Measurements from ENCODE around the gene CDK3. TPM values are rescaled to one million over a fixed set of nuclear protein-coding genes. Genes with fewer than 3 reads are reported as not detected.

Gene CDK3
- total RNA-seq, 4 donors from 2014 or later, result 0.65 to 2.2 (median 1.2) TPM; not detected in 1

DNA sequence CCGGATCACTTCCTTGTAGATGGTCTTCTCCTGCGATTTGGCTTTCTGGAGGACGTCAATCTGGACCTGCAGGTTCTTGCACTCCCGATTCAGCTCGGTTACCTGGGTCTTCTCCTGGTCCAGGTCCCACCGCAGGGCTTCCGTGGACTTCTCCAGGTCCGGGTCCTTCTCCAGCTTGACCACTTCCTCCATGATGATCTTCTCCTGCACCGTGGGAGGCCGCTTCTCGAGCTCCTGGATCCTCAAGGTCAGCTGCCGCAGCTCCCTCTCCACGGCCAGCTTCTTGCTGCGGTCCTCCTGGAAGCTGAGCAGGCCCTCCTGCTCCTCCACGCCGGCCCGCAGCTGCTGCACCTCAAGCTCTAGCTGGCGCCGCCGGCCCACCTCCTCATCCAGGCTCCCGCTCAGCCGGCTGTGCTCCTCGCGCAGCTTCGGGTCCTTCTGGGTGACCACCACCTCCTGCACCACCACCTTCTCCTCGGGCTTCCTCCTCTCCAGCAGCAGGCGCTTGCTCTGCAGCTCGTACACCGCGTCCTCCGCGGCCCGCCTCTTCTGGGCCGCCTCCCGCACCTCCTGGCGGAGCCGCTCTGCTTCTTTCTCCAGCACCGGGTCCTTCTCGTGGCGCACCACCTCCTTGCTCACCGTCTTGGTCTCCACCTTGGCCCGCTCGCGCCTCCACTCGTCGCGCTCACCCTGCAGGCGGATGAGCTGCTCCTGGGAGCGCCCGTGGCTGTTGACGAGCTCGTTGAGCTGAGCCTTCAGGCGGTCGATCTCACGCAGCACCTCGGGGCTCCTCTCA lies 8.2 kb downstream of the CDK3 start:
- H3K27ac ChIP-seq (replicated peaks in 1 of 4), result no peak overlapping the region
- H3K9me3 ChIP-seq, result no peaks in the 10 kb centered on the region
- no peak for TF ChIP-seq POLR2A (IDR thresholded peaks at IDR 0.05; ENCODE audit: low read depth)
- no peak for TF ChIP-seq EP300 (IDR thresholded peaks at IDR 0.05)
- TF ChIP-seq, protein P1, sequence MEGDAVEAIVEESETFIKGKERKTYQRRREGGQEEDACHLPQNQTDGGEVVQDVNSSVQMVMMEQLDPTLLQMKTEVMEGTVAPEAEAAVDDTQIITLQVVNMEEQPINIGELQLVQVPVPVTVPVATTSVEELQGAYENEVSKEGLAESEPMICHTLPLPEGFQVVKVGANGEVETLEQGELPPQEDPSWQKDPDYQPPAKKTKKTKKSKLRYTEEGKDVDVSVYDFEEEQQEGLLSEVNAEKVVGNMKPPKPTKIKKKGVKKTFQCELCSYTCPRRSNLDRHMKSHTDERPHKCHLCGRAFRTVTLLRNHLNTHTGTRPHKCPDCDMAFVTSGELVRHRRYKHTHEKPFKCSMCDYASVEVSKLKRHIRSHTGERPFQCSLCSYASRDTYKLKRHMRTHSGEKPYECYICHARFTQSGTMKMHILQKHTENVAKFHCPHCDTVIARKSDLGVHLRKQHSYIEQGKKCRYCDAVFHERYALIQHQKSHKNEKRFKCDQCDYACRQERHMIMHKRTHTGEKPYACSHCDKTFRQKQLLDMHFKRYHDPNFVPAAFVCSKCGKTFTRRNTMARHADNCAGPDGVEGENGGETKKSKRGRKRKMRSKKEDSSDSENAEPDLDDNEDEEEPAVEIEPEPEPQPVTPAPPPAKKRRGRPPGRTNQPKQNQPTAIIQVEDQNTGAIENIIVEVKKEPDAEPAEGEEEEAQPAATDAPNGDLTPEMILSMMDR (IDR thresholded peaks at IDR 0.05), result no peak
- no peak for TF ChIP-seq POLR2AphosphoS5 (IDR thresholded peaks at IDR 0.05)
- H3K27me3 ChIP-seq, result no peaks in the 10 kb centered on the region
- H3K4me3 ChIP-seq, result no peak overlapping the region
- H3K4me1 ChIP-seq, result peaks cover 0 to 11% (median 5%) of the 10 kb centered on the region in 4 donors
- no peaks in the 10 kb centered on the region for H3K36me3 ChIP-seq
- intact Hi-C loops (cut with DNase I), result no loop called here
- WGBS, result 96% methylated on average over 56 of the region's 56 CpGs
- no peak for DNase-seq (ENCODE audit: extremely low spot score)

DNA sequence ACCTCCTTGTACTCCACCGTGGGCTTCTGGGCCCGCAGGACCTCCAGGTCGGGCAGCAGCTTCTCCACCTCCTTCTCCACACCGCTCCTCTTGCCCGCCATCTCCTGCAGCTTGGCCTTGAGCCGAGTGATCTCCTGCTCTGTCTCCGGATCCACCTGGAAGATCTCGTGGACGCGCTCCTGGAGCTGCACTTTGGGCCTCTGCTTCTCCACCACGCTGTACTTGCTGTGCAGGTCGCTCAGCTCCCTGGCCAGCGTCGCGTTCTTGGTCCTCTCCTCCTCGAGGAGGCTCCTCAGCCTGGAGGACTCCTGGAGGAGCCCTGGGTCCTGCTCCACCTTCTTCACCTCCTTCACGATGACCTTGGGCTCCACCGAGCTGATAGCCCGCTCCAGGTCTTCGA lies 8.8 kb downstream of the CDK3 start:
- intact Hi-C loops (cut with DNase I), result no loop called here
- H3K27ac ChIP-seq (replicated peaks in 1 of 4), result no peak overlapping the region
- H3K36me3 ChIP-seq, result no peaks in the 10 kb centered on the region
- peaks cover 0 to 1% (median 0%) of the 10 kb centered on the region in 4 donors for H3K27me3 ChIP-seq
- WGBS, result 95% methylated on average over 20 of the region's 20 CpGs
- H3K4me3 ChIP-seq, result no peak overlapping the region
- H3K4me1 ChIP-seq, result peaks cover 0 to 16% (median 9%) of the 10 kb centered on the region in 4 donors
- H3K9me3 ChIP-seq, result no peaks in the 10 kb centered on the region
- TF ChIP-seq POLR2AphosphoS5 (IDR thresholded peaks at IDR 0.05), result no peak
- TF ChIP-seq, protein P1 (IDR thresholded peaks at IDR 0.05), result no peak
- TF ChIP-seq EP300 (IDR thresholded peaks at IDR 0.05), result no peak
- no peak for TF ChIP-seq POLR2A (IDR thresholded peaks at IDR 0.05; ENCODE audit: low read depth)
- no peak for DNase-seq (ENCODE audit: extremely low spot score)

- DNase-seq (ENCODE audit: extremely low spot score), result no peak
- TF ChIP-seq POLR2A (IDR thresholded peaks at IDR 0.05; ENCODE audit: low read depth), result no peak
- TF ChIP-seq, protein P1 (IDR thresholded peaks at IDR 0.05), result no peak
- Histone ChIP-seq H3K4me3 (no peak overlapping the region), H3K27ac (replicated peaks in 1 of 4) (no peak overlapping the region), H3K4me1 (peaks cover 0 to 17% (median 11%) of the 10 kb centered on the region in 4 donors), H3K36me3 (no peaks in the 10 kb centered on the region), H3K9me3 (no peaks in the 10 kb centered on the region), H3K27me3 (peaks cover 0 to 8% (median 0%) of the 10 kb centered on the region in 4 donors)
- 85% methylated on average over 21 of the region's 21 CpGs for WGBS
- intact Hi-C loops (cut with DNase I), result no loop called here
Measured at GRCh38 chr17:76009969-76010661, 9.5 kb downstream of the CDK3 start.

DNA sequence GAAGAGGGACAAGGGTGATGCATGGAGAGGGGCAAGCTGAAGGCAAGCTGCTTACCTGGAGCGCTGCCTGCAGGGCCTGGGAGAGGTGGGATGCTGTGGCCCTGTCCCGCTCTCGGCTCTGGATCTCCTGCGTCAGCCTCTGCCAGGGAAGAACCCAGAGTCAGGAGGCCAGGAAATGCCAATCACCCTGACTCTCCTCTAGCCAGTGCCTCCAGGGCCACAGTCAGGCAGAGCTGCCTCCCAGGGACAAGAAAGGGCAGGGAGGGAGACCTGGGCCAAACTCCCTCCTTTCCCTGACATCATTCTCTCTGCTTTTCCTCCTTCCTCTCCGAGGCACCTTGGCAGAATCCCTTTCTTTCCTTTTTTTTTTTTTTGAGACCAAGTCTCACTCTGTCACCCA lies 11.3 kb downstream of the CDK3 start:
- intact Hi-C loops (cut with DNase I), result no loop called here
- TF ChIP-seq EP300 (IDR thresholded peaks at IDR 0.05), result no peak
- TF ChIP-seq, protein P1 (IDR thresholded peaks at IDR 0.05), result no peak
- no peak for TF ChIP-seq POLR2A (IDR thresholded peaks at IDR 0.05; ENCODE audit: low read depth)
- TF ChIP-seq POLR2AphosphoS5 (IDR thresholded peaks at IDR 0.05), result no peak
- Histone ChIP-seq H3K27me3 (peaks cover 0 to 9% (median 0%) of the 10 kb centered on the region in 4 donors), H3K9me3 (no peaks in the 10 kb centered on the region), H3K4me3 (no peak overlapping the region), H3K4me1 (peaks cover 0 to 9% (median 7%) of the 10 kb centered on the region in 4 donors), H3K36me3 (no peaks in the 10 kb centered on the region), H3K27ac (replicated peaks in 1 of 4) (no peak overlapping the region)
- no peak for DNase-seq (ENCODE audit: extremely low spot score)
- 85% methylated on average over 5 of the region's 5 CpGs for WGBS
